HL-60 (cell line): ENCODE results near the gene TMEM101.

Source experiments
- DNase-seq, 2 experiments: peaks; one replicate each; pipeline ENCODE4 v3.0.0-alpha.2; 2010 to 2020; ENCODE audit warnings: low read depth in 1 of 2, low spot score in 1 of 2
- H3K27ac ChIP-seq: fragments of 250-450 bp; sonication (Bioruptor Pico); replicated peaks from 2 replicates; pipeline ENCODE4 v1.5.1; 2020; ENCODE audit warnings: mild to moderate bottlenecking, moderate library complexity
- H3K27me3 ChIP-seq: fragments of 250-450 bp; sonication (Bioruptor Pico); 2 replicates; pipeline ENCODE4 v1.5.1; 2021; ENCODE audit warnings: mild to moderate bottlenecking, moderate library complexity; ENCODE audit not compliant: insufficient read depth, poor library complexity, severe bottlenecking
- H3K4me3 ChIP-seq: replicated peaks from 2 replicates; pipeline ENCODE4 v1.5.1; 2011; ENCODE audit warnings: mild to moderate bottlenecking, control low read depth, low read length; ENCODE audit not compliant: insufficient read depth
- GABPA ChIP-seq: IDR thresholded peaks from 2 replicates; pipeline ENCODE4 v1.6.1; 2012; ENCODE audit warnings: low read depth
- POLR2AphosphoS5 ChIP-seq: IDR thresholded peaks from 2 replicates; pipeline ENCODE4 v1.6.1; 2012; ENCODE audit warnings: low read depth
- SPI1 ChIP-seq: IDR thresholded peaks from 2 replicates; pipeline ENCODE4 v1.6.1; 2012; ENCODE audit warnings: low read depth, mild to moderate bottlenecking, borderline replicate concordance
- long read RNA-seq: library from polyadenylated mRNA; unstranded; transcript quantifications from one replicate; pipeline ENCODE4 v2.0.0, GENCODE V29; 2020
- TF ChIP-seq, protein P1 (sequence below): IDR thresholded peaks from one replicate; pipeline ENCODE4 v1.5.1; 2011; ENCODE audit warnings: low read length, control low read depth, inconsistent platforms; ENCODE audit not compliant: insufficient read depth
- TF ChIP-seq, protein P2 (sequence below): IDR thresholded peaks from 2 replicates; pipeline ENCODE4 v1.6.1; 2012; ENCODE audit warnings: low read depth; ENCODE audit not compliant: insufficient replicate concordance

Gene TMEM101
- long read RNA-seq, transcript TMEM101-204 (3 exons, 965 nt): minor isoform, 6 of 253 reads
- long read RNA-seq, transcript TMEM101-201 (4 exons, 1,536 nt): major isoform, 237 of 253 reads
- long read RNA-seq, partial matches to known transcripts: 2 of 253 reads
- long read RNA-seq, other reads (novel, unspliced or antisense): 8 of 253 reads

DNA sequence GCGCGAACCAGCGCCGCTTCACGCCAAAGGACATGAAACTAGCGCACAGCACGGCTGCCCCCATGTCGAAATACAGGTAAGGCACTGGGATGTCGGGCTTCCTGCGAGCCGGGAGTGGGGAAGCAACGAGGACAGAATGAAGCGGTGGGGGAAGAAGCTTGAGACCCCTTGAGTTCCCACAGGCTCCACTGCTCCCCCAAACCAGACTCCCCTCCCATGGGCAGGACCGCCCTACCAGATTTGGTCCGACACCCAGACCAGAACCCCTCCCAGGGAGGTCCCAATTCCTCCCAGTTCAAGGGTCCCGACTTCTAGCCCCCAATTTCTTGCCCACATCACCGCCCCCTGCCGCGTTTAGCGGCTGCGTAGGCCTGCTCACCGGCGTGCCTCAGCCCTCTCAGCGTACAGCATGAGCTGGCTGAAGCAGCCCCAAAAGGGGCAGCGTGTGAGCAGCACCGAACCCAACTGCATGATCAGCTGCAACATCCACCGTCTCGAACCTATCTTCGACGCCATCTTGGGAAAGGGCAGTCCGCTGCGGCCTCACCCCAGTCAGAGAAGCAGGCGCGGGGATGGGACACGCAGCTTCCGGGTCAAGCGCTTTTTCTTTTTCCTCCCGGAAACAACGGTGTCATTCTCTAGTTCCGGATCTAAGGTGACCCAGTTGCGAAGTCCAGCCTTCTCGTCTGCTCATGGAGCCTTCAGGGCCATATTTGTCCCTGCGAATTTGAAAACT is at the start of gene TMEM101:
Gene TMEM101, minus strand, starts transcription at position 527 of the 736 bp plus-strand sequence. Its CDS starts 11 bp downstream, at position 516.
- no peaks in the 10 kb centered on the region for H3K27me3 ChIP-seq
- DNase-seq: peak; percentile 88 to 94
- H3K27ac ChIP-seq: peak within 1 kb of the TSS; percentile 64
- TF ChIP-seq SPI1 (0 out of 2 replicates have a peak, but pooled peaks have one; percentile 19), POLR2AphosphoS5 (peak; percentile 73; the same call in 1 of the 2 replicates), GABPA (peak; percentile 99)
- TF ChIP-seq, protein P1, sequence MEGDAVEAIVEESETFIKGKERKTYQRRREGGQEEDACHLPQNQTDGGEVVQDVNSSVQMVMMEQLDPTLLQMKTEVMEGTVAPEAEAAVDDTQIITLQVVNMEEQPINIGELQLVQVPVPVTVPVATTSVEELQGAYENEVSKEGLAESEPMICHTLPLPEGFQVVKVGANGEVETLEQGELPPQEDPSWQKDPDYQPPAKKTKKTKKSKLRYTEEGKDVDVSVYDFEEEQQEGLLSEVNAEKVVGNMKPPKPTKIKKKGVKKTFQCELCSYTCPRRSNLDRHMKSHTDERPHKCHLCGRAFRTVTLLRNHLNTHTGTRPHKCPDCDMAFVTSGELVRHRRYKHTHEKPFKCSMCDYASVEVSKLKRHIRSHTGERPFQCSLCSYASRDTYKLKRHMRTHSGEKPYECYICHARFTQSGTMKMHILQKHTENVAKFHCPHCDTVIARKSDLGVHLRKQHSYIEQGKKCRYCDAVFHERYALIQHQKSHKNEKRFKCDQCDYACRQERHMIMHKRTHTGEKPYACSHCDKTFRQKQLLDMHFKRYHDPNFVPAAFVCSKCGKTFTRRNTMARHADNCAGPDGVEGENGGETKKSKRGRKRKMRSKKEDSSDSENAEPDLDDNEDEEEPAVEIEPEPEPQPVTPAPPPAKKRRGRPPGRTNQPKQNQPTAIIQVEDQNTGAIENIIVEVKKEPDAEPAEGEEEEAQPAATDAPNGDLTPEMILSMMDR: no peak
- TF ChIP-seq, protein P2, sequence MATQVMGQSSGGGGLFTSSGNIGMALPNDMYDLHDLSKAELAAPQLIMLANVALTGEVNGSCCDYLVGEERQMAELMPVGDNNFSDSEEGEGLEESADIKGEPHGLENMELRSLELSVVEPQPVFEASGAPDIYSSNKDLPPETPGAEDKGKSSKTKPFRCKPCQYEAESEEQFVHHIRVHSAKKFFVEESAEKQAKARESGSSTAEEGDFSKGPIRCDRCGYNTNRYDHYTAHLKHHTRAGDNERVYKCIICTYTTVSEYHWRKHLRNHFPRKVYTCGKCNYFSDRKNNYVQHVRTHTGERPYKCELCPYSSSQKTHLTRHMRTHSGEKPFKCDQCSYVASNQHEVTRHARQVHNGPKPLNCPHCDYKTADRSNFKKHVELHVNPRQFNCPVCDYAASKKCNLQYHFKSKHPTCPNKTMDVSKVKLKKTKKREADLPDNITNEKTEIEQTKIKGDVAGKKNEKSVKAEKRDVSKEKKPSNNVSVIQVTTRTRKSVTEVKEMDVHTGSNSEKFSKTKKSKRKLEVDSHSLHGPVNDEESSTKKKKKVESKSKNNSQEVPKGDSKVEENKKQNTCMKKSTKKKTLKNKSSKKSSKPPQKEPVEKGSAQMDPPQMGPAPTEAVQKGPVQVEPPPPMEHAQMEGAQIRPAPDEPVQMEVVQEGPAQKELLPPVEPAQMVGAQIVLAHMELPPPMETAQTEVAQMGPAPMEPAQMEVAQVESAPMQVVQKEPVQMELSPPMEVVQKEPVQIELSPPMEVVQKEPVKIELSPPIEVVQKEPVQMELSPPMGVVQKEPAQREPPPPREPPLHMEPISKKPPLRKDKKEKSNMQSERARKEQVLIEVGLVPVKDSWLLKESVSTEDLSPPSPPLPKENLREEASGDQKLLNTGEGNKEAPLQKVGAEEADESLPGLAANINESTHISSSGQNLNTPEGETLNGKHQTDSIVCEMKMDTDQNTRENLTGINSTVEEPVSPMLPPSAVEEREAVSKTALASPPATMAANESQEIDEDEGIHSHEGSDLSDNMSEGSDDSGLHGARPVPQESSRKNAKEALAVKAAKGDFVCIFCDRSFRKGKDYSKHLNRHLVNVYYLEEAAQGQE: peak; percentile 36
- H3K4me3 ChIP-seq: peak within 1 kb of the TSS; percentile 83

DNA sequence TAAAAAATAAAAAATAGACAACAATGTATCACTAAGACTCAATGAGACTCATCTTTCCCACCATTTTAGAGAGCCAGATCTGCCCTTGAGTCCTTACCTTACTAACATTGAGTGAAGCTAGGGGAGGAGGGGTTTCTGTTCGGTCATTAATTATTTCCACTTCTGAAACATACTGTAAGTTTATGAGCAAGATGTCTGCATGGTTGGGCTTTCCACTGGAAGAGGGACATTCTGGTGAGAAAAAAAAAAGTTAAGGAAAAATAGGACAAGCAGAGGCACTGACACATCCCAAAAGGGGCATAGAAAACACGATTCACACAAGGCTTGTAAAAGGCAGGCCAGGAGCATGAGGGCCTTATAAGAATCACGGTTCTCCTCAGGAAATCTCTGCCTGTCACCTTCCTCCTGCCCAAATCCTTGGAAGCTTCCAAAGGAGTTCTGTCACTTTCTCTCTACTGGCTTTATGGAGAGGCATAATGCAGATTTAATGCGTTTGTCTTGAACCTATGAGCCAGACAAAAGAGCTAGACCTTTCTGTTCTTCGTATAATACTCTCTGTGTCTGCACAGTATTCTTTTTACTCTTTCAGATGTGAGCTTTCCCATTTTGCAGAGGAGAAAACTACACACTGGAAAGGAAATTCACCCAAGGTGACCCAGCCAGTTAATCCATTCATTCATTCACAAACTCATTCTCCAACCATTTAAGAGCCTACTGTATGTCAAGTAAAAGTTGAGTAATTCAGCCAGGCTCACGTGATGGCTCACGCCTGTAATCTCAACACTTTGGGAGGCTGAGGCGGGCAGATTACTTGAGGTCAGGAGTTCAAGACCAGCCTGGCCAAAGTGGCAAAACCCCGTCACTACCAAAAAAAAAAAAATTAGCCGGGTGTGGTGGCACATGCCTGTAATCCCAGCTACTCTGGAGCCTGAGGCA is 49.2 kb upstream of the TMEM101 start:
- no peak for DNase-seq
- no peak overlapping the region for H3K27ac ChIP-seq
- no peak for TF ChIP-seq GABPA
- TF ChIP-seq SPI1: no peak
- TF ChIP-seq, protein P2: no peak
- no peak for TF ChIP-seq POLR2AphosphoS5
- TF ChIP-seq, protein P1: no peak

DNA sequence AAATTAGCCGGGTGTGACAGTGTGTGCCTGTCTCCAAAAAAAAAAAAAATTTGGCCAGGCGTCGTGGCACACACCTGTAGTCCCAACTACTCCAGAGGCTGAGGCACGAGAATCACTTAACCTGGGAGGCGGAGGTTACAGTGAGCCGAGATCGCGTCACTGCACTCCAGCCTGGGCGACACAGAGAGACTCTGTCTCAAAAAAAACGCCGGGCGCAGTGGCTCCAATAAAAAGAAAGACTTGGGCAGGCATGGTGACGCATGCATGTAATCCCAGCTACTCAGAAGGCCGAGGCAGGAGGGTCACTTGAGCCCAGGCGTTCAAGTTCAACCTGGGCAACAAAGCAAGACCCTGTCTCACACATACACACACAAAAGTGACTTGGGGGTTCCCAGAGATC is 48.1 kb upstream of the TMEM101 start:
- H3K27ac ChIP-seq: no peak overlapping the region
- TF ChIP-seq, protein P1: no peak
- no peak for TF ChIP-seq SPI1
- TF ChIP-seq, protein P2: no peak
- no peak for TF ChIP-seq GABPA
- TF ChIP-seq POLR2AphosphoS5: no peak
- no peaks in the 10 kb centered on the region for H3K27me3 ChIP-seq
- H3K4me3 ChIP-seq: no peak overlapping the region
- DNase-seq: no peak

More for the DNA sequence above, 49.2 kb upstream of the TMEM101 start:
- H3K27me3 ChIP-seq: no peaks in the 10 kb centered on the region
- H3K4me3 ChIP-seq: no peak overlapping the region
